IMR-90 (cell line): Measurements from ENCODE around the gene PTPRS. TPM values are rescaled to one million over a fixed set of nuclear protein-coding genes. Genes with fewer than 3 reads are reported as not detected.

Source experiments
- ATAC-seq: fragments of 200-7000 bp; cut with Tn5 transposase; 2 replicates; pipeline ENCODE4 v1.9.1; 2020; ENCODE audit warnings: low read depth, mild to moderate bottlenecking, moderate library complexity
- BruUV-seq: library from RNA; stranded (reverse); fragments of 400-500 nt; replicated peaks from 2 replicates; lab custom pipeline; 2021; lab: Mats Ljungman, UMichigan
- CTCF ChIA-PET: fragments of 300-600 bp; formaldehyde crosslinking; extraction: SDS; loops from one replicate; lab custom pipeline; 2021; ENCODE audit warnings: antibody characterized with exemption; lab: Yijun Ruan, JAX
- POLR2A ChIA-PET: fragments of 300-600 bp; sonication (Branson Sonifier 250); formaldehyde crosslinking; loops from one replicate; lab custom pipeline; 2022; ENCODE audit warnings: antibody characterized with exemption; ENCODE audit not compliant: unreplicated experiment; lab: Charles Lee
- DNase-seq: peaks from one replicate; pipeline ENCODE4 v3.0.0; 2013
- H2AFZ ChIP-seq: replicated peaks from 2 replicates; pipeline ENCODE3; 2013; ENCODE audit warnings: low read length, mild to moderate bottlenecking; ENCODE audit not compliant: poor library complexity
- H2AK5ac ChIP-seq: 2 replicates; pipeline ENCODE4 v1.6.1; 2013; ENCODE audit warnings: low read depth, low read length, inconsistent platforms
- H2AK9ac ChIP-seq: replicated peaks from 2 replicates; pipeline ENCODE3; 2013; ENCODE audit warnings: mild to moderate bottlenecking, low read depth, low read length, moderate library complexity; ENCODE audit not compliant: poor library complexity
- H2BK120ac ChIP-seq: 2 replicates; pipeline ENCODE4 v1.6.1; 2013; ENCODE audit warnings: low read depth, low read length, inconsistent platforms
- H2BK15ac ChIP-seq: 3 replicates; pipeline ENCODE4 v1.6.1; 2013; ENCODE audit warnings: low read depth, low read length, inconsistent platforms
- H2BK20ac ChIP-seq: 2 replicates; pipeline ENCODE4 v1.6.1; 2013; ENCODE audit warnings: low read depth, mild to moderate bottlenecking, inconsistent platforms, low read length, moderate library complexity
- H2BK5ac ChIP-seq: 2 replicates; pipeline ENCODE4 v1.6.1; 2013; ENCODE audit warnings: mild to moderate bottlenecking, low read depth, low read length, inconsistent platforms; ENCODE audit not compliant: poor library complexity, severe bottlenecking
- H3K14ac ChIP-seq: replicated peaks from 2 replicates; pipeline ENCODE4 v1.6.1; 2013; ENCODE audit warnings: low read depth, low read length, inconsistent platforms
- H3K18ac ChIP-seq: 2 replicates; pipeline ENCODE4 v1.6.1; 2013; ENCODE audit warnings: low read depth, low read length, control low read depth
- H3K23ac ChIP-seq: 2 replicates; pipeline ENCODE4 v1.6.1; 2013; ENCODE audit warnings: low read depth, low read length, inconsistent platforms
- H3K27ac ChIP-seq: 2 replicates; pipeline ENCODE4 v1.5.1; 2013; ENCODE audit warnings: mild to moderate bottlenecking, control low read depth, low read length; ENCODE audit not compliant: insufficient read depth
- H3K27me3 ChIP-seq: 2 replicates; pipeline ENCODE4 v1.6.1; 2013; ENCODE audit warnings: low read length; ENCODE audit not compliant: control insufficient read depth, insufficient read depth
- H3K36me3 ChIP-seq: 2 replicates; pipeline ENCODE4 v1.6.1; 2013; ENCODE audit warnings: low read length, mixed read lengths; ENCODE audit not compliant: control insufficient read depth, insufficient read depth
- H3K4ac ChIP-seq: 2 replicates; pipeline ENCODE4 v1.6.1; 2013; ENCODE audit warnings: low read depth, low read length, inconsistent platforms
- H3K4me1 ChIP-seq: 2 replicates; pipeline ENCODE4 v1.6.1; 2013; ENCODE audit warnings: low read length, mixed read lengths; ENCODE audit not compliant: control insufficient read depth, insufficient read depth
- H3K4me2 ChIP-seq: 2 replicates; pipeline ENCODE4 v1.6.1; 2013; ENCODE audit warnings: low read depth, mild to moderate bottlenecking, control low read depth, low read length, moderate library complexity
- H3K4me3 ChIP-seq: 2 replicates; pipeline ENCODE4 v1.5.1; 2013; ENCODE audit warnings: low read depth, mild to moderate bottlenecking, control low read depth, low read length, moderate library complexity; ENCODE audit not compliant: insufficient read depth
- H3K56ac ChIP-seq: 2 replicates; pipeline ENCODE4 v1.6.1; 2013; ENCODE audit warnings: low read length, inconsistent platforms; ENCODE audit not compliant: insufficient read depth; ENCODE audit errors: extremely low read depth
- H3K79me1 ChIP-seq, 2 experiments: 2 replicates each; pipeline ENCODE4 v1.6.1; 2013; ENCODE audit warnings: low read length in 2 of 2, inconsistent platforms in 1 of 2, low read depth in 1 of 2
- H3K9ac ChIP-seq: 2 replicates; pipeline ENCODE4 v1.6.1; 2013; ENCODE audit warnings: low read depth, low read length, control low read depth
- H3K9me1 ChIP-seq: 2 replicates; pipeline ENCODE4 v1.6.1; 2013; ENCODE audit warnings: low read length, inconsistent platforms; ENCODE audit not compliant: insufficient read depth
- H3K9me3 ChIP-seq: 2 replicates; pipeline ENCODE4 v1.6.1; 2013; ENCODE audit warnings: low read length; ENCODE audit not compliant: control insufficient read depth, insufficient read depth
- H4K20me1 ChIP-seq: 2 replicates; pipeline ENCODE4 v1.6.1; 2013; ENCODE audit warnings: low read length, inconsistent platforms; ENCODE audit not compliant: insufficient read depth
- H4K5ac ChIP-seq: 2 replicates; pipeline ENCODE4 v1.6.1; 2013; ENCODE audit warnings: mild to moderate bottlenecking, low read depth, low read length, control low read depth
- H4K8ac ChIP-seq, 2 experiments: 2 replicates each; pipeline ENCODE4 v1.6.1; 2013; ENCODE audit warnings: low read depth in 2 of 2, low read length in 2 of 2, control low read depth in 1 of 2, inconsistent platforms in 1 of 2
- H4K91ac ChIP-seq: 2 replicates; pipeline ENCODE4 v1.6.1; 2013; ENCODE audit warnings: low read depth, low read length, inconsistent platforms; ENCODE audit not compliant: insufficient read depth
- BHLHE40 ChIP-seq: fragments of 150-350 bp; IDR thresholded peaks from 2 replicates; pipeline ENCODE4 v1.6.1; 2016; ENCODE audit warnings: mild to moderate bottlenecking, low read depth, low read length
- CEBPB ChIP-seq: IDR thresholded peaks from 2 replicates; pipeline ENCODE4 v1.6.1; 2012; ENCODE audit warnings: low read depth, low read length, improper control_type of control experiment
- CHD1 ChIP-seq: IDR thresholded peaks from 2 replicates; pipeline ENCODE4 v1.6.1; 2012; ENCODE audit warnings: low read depth, low read length, improper control_type of control experiment
- FOS ChIP-seq: fragments of 150-350 bp; IDR thresholded peaks from 2 replicates; pipeline ENCODE4 v1.6.1; 2016; ENCODE audit warnings: low read depth, low read length
- MXI1 ChIP-seq: IDR thresholded peaks from 2 replicates; pipeline ENCODE4 v1.6.1; 2012; ENCODE audit warnings: low read depth, mild to moderate bottlenecking, low read length, moderate library complexity, borderline replicate concordance
- POLR2A ChIP-seq: IDR thresholded peaks from 2 replicates; pipeline ENCODE4 v1.6.1; 2012; ENCODE audit warnings: mild to moderate bottlenecking, low read depth, low read length
- RAD21 ChIP-seq: IDR thresholded peaks from 2 replicates; pipeline ENCODE4 v1.6.1; 2012; ENCODE audit warnings: low read length, improper control_type of control experiment
- USF2 ChIP-seq: fragments of 150-350 bp; IDR thresholded peaks from 2 replicates; pipeline ENCODE4 v1.6.1; 2017; ENCODE audit warnings: mild to moderate bottlenecking, antibody characterized with exemption, low read length, low read depth
- WGBS, 2 experiments: methylation state at CpG; one replicate each; pipeline versions ENCODE4 v1.1.5 to v1.1.7; 2013; ENCODE audit warnings: missing lambda C conversion rate in 2 of 2; ENCODE audit not compliant: insufficient read length in 1 of 2; ENCODE audit errors: extremely low coverage in 2 of 2; 5-methylcytosine and 5-hydroxymethylcytosine counted together
- dilution Hi-C: fragments of 300-500 bp; cut with HindIII; formaldehyde crosslinking; loops from one replicate; pipeline ENCODE4 v1.14.3; 2018; ENCODE audit warnings: low sequenced_read_pairs; ENCODE audit not compliant: unreplicated experiment
- in situ Hi-C: fragments of 300-500 bp; cut with MboI; formaldehyde crosslinking; loops from 3 replicates; pipeline ENCODE4 v1.14.3; 2019; ENCODE audit warnings: low sequenced_read_pairs, inconsistent platforms, mixed read lengths
- intact Hi-C: fragments of 100-400 bp; cut with micrococcal nuclease; formaldehyde crosslinking; loops from 2 replicates; pipeline ENCODE4 v1.10.0; 2022
- polyA plus RNA-seq, 3 experiments: library from polyadenylated mRNA; depleted of rRNA; stranded (reverse); fragments of >200 nt; gene quantifications; 2 replicates each; pipeline ENCODE4 v1.2.3, GENCODE V29; 2012; ENCODE audit warnings: low replicate concordance in 1 of 3
- total RNA-seq: library from RNA; depleted of rRNA; stranded (reverse); fragments of >200 nt; gene quantifications from 2 replicates; pipeline ENCODE4 v1.2.3, GENCODE V29; 2012
- TF ChIP-seq, protein P1 (sequence below): conservative IDR thresholded peaks from 2 replicates; pipeline ENCODE4 v1.5.1; 2012; ENCODE audit warnings: mild to moderate bottlenecking, low read depth, low read length, improper control_type of control experiment

Gene PTPRS
- total and polyA plus RNA-seq, 2 of the 4 experiments (the other 2 are of a cell fraction): 40.1 to 51.9 TPM

GRCh38 chr19:5323475-5323811 lies 17.2 kb downstream of the PTPRS start:
- H3K18ac ChIP-seq: no peak overlapping the region
- H3K36me3 ChIP-seq: no peaks in the 10 kb centered on the region
- in situ Hi-C loops (no loop called here), intact Hi-C loops (no loop called here), dilution Hi-C loops (no loop called here)
- no peak overlapping the region for H3K27ac ChIP-seq
- 0 out of 2 replicates have a peak, but pooled peaks cover 2% of the 10 kb centered on the region for H3K9me3 ChIP-seq
- peaks cover 4 to 7% of the 10 kb centered on the region in 2 experiments; a peak in 3 of 4 replicates for H3K79me1 ChIP-seq
- H2AFZ ChIP-seq: no peak overlapping the region
- BruUV-seq: no TSS peak
- 88% methylated on average over 7 of the region's 7 CpGs; no CpG with 5 or more reads in 1 of the 2 experiments for WGBS, 2 experiments
- DNase-seq: no peak
- H3K4me3 ChIP-seq: no peak overlapping the region
- no peaks in the 10 kb centered on the region for H3K27me3 ChIP-seq
- H2AK5ac ChIP-seq: no peak overlapping the region
- CTCF ChIA-PET: no interaction called here
- H3K23ac ChIP-seq: no peak overlapping the region
- no peak overlapping the region for H4K8ac ChIP-seq
- no peak overlapping the region for H2BK15ac ChIP-seq
- TF ChIP-seq CHD1 (no peak), RAD21 (no peak), POLR2A (no peak), MXI1 (no peak), CEBPB (no peak), BHLHE40 (no peak), USF2 (no peak), FOS (no peak)
- TF ChIP-seq, protein P1, sequence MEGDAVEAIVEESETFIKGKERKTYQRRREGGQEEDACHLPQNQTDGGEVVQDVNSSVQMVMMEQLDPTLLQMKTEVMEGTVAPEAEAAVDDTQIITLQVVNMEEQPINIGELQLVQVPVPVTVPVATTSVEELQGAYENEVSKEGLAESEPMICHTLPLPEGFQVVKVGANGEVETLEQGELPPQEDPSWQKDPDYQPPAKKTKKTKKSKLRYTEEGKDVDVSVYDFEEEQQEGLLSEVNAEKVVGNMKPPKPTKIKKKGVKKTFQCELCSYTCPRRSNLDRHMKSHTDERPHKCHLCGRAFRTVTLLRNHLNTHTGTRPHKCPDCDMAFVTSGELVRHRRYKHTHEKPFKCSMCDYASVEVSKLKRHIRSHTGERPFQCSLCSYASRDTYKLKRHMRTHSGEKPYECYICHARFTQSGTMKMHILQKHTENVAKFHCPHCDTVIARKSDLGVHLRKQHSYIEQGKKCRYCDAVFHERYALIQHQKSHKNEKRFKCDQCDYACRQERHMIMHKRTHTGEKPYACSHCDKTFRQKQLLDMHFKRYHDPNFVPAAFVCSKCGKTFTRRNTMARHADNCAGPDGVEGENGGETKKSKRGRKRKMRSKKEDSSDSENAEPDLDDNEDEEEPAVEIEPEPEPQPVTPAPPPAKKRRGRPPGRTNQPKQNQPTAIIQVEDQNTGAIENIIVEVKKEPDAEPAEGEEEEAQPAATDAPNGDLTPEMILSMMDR: no peak
- no peak overlapping the region for H3K56ac ChIP-seq
- no peak overlapping the region for H4K91ac ChIP-seq
- H3K9ac ChIP-seq: no peak overlapping the region
- no peak overlapping the region for H2BK120ac ChIP-seq
- H3K14ac ChIP-seq: no peak overlapping the region
- no peak for ATAC-seq
- no peak overlapping the region for H2BK20ac ChIP-seq
- POLR2A ChIA-PET: no interaction called here
- no peaks in the 10 kb centered on the region for H3K9me1 ChIP-seq
- peaks cover 30% of the 10 kb centered on the region for H4K20me1 ChIP-seq
- no peak overlapping the region for H2AK9ac ChIP-seq
- H3K4me2 ChIP-seq: no peak overlapping the region
- no peaks in the 10 kb centered on the region for H3K4me1 ChIP-seq
- H3K4ac ChIP-seq: no peak overlapping the region
- H2BK5ac ChIP-seq: no peak overlapping the region
- H4K5ac ChIP-seq: no peak overlapping the region
